Jurkat, Clone E6-1 (cell line): ENCODE results near the gene SLC44A1.

ENCODE experiments used
- DNase-seq: peaks from one replicate; pipeline ENCODE4 v3.0.0-alpha.2; 2011; ENCODE audit warnings: low read depth, low spot score
- H3K4me3 ChIP-seq: 2 replicates; pipeline ENCODE4 v1.5.1; 2011; ENCODE audit warnings: mild to moderate bottlenecking, low read length, control low read depth, moderate library complexity

The SLC44A1 gene

DNA sequence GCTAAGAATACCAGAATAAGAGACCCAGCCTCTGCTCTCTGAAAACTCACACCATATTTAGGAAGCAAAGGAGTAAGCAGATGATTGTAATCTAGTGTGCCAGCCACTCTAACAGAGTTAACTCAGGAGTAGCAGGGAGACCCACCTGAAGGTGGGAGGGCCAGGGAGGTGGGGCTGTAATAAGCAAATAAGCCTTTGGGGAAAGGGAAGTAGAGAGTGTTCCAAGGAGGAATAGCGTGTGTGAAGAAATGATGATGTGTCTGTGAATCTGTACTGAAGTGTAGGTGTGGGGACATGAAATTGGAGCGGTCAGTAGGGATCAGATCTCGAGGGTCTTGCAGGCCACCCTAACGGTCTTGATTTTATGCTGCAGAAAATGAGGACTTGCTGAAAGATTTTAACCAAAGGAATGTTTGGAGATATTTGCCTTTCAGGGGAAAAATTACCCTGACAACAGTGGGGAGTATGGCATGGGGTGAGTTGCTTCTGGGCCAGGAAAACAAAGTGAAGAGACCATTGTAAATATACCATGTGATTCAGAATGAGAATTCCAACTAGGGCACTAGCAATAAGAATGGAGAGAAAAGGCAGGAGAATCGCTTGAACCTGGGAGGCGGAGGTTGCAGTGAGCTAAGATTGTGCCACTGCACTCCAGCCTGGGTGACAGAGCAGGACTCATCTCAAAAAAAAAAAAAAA lies 159.2 kb downstream of the SLC44A1 start:
- DNase-seq: no peak
- no peak overlapping the region for H3K4me3 ChIP-seq

DNA sequence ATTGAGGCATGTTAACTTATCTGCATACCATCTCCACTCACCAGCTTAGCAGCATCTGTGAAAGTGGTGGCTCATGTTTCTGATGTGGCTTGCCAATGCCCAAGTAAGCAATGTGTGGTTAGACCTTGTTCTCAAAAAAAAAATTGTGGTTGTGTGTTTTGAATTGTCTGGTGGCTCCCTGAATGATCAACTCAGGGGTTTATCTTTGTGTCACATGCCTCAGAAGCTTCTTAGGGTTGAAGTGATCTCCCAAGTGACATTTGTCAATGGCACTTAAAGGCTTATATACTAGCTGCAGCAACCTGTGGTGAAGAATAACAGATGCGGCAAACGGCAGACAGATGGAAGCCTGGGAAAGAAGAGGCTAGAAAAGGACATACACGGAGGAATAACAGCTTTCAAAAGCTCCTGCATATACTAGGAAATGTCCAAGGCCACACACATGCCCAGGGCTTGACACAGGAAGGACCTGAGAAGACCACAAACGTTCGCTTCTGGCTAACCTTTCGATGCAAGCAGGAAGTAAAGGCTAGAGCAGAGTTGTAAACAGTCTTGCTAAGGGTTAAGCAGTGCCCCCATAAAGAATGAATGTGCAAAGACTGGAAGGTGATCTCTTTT lies 161.2 kb downstream of the SLC44A1 start:
- H3K4me3 ChIP-seq: peak overlapping the region; percentile 46
- peak; percentile 100 for DNase-seq

DNA sequence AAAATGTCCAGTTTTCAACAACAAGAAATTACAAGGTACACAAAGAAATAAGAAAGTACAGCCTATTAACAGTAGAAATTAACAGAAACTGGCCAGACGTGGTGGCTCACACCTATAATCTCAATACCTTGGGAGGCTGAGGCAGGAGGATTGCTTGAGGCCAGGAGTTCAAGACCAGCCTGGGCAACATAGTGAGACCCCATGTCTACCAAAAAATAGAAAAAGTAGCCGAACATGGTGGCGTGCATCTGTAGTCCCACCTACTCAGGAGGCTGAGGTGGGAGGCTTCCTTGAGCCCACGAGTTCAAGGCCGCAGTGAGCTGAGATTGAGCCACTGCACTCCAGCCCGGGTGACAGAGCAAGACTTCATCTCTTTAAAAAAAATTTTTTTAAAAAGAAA lies 161.9 kb downstream of the SLC44A1 start:
- DNase-seq: no peak
- H3K4me3 ChIP-seq: no peak overlapping the region

DNA sequence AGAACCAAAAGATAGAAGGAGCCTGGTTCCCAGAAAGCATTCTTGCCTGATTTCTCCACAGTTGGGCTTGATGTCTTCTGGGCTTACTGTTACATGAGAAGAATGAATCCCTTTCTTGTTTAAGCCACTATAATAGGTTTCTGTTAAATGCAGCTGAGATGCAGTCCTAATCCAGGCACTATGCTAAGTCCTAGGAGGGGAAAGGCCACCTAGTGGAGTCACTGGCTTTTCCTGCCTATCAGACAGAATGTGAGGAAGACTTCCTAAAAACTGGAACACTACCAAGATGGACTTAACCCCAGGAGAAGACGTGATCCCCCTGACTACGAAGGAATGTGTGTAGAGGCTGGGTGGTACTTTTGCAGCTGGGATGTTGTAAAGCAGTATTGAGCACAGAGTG lies 169.1 kb downstream of the SLC44A1 start:
- DNase-seq: no peak
- no peak overlapping the region for H3K4me3 ChIP-seq

DNA sequence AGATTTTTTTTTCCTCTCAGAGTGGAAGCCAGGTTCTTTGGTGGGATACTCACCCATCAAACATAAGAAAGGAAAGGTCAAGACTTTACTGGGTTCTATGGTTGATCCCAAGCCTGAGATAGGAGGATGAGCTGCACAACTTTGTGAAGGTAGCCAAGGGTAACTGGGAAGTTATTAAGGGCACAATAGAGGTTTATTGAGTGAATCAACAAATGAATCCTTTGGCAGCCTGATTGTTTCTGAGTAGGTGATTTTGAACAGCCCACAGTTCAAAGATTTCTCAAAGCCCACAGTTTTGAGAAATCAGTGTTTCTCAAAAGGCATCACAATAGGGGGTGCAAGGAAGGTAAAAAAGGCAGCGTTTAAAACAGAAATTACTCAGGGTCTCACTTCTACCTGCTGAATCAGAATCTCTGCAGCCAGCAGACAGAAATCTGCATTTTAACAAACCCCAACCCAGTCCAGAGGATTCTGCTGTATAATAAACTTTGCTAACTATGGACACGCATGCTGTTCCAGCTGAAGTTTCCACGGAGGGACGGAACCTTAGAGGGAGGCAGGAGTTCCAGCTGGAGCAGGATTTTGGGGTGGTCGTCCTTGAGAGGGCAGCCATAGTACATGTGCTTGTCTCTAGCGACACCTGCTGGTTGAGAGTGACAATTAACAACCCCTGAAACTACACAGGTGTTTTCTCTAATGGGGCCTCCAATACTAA lies 170.7 kb downstream of the SLC44A1 start:
- no peak overlapping the region for H3K4me3 ChIP-seq
- peak; percentile 71 for DNase-seq

DNA sequence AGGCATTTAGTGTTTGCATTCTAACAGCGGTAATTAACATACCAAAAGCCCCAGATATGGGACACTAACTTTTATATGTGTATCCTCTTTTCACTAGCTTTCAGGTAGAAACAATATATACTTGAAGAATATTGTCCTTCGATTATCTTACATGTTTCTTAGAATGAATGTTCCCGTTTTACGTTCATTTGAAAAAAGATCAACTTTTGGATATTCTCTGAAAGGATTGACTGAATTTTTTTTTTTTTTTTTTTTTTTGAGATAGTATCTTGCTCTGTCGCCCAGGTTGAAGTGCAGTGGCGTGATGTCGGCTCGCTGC lies 171.2 kb downstream of the SLC44A1 start:
- H3K4me3 ChIP-seq: no peak overlapping the region
- no peak for DNase-seq

DNA sequence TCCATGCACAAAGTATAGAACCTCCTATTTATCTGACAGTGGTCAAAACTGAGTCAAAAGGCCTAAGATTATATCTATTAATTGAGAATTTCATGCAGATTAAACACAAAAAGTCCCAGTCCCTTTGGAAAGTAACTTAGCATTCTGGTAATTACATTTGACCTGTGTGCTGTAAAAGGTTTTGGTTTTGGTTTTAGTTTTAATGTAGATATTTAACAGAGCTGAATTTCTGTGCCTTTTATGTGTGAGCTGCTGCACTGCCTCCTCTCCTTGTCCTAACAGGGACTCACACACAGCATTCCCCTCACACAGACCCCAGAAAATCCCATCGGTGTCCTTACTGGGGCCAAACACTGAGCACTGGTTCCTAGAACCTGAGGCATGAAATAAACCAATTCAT lies 172.4 kb downstream of the SLC44A1 start:
- DNase-seq: no peak
- no peak overlapping the region for H3K4me3 ChIP-seq

DNA sequence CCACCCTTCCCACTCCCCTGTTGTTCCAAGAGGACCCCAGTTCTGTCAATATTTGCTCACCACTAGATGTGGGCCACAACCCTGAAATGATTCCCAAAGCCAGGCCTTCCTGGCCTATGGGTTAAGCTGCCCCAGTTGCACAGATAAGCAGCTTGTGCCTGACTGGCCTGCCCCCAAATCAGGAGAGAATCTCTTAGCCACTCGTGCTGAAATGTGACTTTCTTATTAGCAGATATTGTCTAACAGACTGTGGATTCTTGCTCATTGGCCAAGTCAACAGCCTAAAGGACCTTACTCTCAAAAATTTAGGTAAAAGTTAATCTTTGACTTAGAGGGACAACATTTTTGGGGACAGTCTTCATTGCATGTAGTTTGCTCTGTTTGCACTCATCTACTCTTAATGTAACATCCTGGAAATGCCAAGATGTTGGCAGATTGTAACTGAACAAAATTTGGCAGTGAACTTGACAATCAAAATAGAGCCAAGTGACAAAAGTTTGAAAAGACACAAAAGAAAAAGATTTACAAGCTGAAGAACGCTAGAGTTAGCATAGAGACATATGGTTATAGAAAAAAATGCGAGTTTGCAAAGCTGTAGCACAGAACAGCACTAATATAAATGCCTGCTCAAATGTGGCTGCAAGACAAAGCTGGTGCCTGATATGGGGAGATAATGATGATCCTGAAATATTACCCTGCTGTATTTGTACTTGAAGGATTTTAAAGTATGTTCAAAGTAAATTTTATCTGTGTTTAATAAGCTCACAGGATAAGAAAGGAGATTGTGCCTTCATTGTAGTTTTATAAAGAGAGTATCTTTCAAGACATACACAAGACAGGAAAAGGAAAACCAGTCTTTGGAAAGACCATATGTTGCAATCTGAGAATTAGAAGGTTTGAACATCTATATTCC lies 174.4 kb downstream of the SLC44A1 start:
- no peak for DNase-seq
- H3K4me3 ChIP-seq: no peak overlapping the region

DNA sequence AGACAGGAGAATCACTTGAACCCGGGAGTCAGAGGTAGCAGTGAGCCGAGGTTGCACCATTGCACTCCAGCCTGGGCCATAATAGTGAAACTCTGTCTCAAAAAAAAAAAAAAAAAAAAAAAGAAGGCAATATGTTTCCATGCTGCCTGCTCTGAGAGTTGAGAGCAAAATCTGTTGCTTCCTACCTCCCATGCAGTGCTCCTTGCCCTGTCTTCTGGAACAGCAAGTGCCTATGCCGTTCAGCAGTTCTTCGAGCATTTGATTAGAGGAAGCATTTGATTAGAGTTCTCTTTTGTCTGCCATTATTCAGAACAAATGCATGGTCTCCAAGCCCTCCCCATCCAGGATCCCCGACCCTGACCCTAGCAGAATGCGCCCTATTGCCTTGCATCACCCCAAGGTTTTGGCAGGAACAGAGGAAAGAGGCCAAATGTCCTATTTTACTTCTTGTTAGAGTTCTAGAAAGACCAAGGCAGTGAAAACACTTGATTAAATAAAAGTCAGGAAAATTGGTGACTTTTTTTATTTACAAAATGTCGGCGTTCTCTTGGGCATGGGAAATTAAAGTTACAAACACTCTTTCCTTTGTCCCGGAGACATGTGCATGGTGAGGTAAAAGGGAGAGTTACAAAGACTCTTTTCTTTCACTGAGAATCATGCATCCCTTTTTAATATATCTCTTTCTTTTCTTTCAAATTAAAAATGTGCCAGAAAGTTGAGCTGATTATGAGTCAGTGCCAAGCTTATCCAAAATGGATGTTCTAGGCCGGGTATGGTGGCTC lies 175.6 kb downstream of the SLC44A1 start:
- H3K4me3 ChIP-seq: no peak overlapping the region
- DNase-seq: no peak

DNA sequence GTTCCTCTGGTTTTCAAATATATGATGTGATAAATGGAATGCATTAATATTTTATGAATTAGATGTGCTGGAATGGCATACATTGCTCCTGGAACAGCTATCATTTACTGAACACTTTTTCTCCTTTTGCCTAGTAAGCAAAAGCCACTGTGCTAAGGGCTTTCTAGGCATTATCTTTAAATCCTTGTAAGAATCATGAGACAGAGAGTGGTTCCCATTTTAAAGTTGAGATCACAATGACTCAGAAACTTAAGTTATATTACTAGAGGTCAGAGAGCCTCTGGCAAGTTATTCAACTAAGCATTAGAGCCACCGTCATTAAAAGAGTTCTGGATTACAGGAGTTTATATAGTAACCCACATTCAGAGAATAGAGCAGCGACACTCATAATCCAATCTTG lies 176.7 kb downstream of the SLC44A1 start:
- no peak for DNase-seq
- H3K4me3 ChIP-seq: no peak overlapping the region

DNA sequence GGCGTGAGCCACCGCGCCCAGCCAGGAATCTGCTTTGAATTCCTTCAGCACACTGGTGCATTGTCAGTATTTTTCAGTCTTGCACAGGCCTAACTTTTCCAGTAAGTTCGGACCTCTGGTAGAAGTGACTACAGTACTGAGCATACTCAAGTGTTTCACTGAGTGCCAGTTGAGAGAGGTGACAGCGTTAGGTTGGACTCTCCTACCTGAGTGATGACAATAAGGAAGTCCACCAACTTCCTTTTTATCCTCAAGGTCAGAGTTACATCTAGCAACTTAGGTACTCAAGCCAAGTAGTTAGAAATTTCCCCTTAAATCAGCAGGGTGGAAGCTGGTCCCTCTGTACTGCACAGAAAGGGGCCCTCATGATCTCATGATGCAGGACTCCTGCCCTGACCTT lies 177.4 kb downstream of the SLC44A1 start:
- no peak for DNase-seq
- H3K4me3 ChIP-seq: no peak overlapping the region

DNA sequence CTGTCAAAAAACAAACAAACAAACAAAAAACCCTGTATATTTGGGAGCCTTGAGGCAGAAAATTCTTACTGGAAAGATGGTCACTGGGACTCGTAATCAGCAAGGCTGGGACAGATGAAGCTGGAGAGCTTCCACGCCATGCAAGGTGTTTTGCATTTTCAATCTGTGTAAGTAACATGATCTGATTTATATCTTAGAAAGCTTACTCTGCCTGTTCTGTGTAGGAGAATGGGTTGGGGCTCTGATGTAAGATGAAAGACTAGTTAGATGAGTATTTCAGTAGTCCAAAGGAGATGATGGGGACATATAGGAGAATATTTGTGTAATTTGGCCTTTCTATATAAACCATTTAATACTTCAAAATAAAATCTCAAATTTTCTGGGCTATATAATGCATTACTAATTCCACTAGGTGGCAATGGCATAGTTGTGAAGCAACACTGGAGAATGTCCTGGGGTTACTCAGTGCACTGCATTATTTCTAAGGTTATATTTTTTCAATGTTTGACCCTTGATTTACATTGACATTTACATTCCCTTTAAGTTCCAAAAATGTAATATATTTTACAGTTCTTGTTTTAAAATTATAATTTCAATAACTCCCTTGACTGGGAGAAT lies 181.5 kb downstream of the SLC44A1 start:
- no peak for DNase-seq

DNA sequence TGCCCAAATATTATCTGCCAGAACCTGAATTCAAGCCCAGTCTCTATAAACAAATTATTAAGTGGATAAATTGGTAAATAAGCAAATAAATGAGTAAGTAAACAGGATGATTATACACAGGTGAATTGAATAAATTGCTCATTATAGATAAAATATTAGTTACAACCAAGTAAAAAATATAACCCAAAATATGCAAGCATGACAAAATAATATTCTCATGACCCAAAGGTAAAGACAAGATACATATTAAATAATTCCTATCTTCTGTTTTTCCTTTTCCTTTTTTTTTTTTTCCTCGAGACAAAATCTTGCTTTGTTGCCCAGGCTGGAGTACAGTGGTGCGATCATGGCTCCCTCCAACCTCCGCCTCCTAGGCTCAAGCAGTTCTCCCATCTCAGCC lies 182.2 kb downstream of the SLC44A1 start:
- no peak for DNase-seq

More for the DNA sequence above, 181.5 kb downstream of the SLC44A1 start:
- no peak overlapping the region for H3K4me3 ChIP-seq

DNA sequence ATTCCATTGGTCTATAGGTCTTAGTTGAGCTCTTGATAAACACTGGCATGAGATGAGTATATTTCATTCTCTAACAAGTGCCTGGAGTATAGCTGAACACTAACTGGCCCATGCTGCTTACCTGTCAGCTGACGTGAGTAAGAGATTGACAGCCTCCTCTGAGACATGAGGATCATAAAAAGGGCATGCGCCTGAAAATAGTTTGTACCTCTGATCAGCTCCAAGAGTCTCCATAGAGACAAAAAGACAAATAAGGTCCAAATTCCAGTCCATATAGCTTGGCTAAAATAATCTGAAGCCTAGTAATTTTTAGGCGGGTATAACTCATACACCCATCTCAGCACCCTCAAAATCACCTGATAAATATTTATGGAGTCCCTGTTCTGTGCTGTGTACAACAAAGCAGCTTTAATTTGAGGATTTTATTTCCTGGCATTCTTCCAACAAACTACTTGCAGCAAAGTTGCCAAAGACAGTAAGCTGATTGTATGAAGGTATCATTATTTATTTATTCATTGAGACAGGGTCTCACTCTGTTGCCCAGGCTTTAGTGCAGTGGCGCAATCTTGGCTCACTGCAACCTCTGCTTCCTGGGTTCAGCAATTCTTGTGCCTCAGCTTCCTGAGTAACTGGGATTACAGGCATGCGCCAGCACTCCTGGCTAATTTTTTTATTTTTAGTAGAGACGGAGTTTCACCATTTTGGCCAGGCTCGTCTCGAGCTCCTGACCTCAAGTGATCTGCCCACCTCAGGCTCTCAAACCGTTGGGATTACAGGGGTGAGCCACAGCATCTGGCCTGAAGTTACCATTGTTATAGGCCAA lies 187.2 kb downstream of the SLC44A1 start:
- no peak for DNase-seq
- H3K4me3 ChIP-seq: no peak overlapping the region

More for the DNA sequence above, 182.2 kb downstream of the SLC44A1 start:
- no peak overlapping the region for H3K4me3 ChIP-seq

DNA sequence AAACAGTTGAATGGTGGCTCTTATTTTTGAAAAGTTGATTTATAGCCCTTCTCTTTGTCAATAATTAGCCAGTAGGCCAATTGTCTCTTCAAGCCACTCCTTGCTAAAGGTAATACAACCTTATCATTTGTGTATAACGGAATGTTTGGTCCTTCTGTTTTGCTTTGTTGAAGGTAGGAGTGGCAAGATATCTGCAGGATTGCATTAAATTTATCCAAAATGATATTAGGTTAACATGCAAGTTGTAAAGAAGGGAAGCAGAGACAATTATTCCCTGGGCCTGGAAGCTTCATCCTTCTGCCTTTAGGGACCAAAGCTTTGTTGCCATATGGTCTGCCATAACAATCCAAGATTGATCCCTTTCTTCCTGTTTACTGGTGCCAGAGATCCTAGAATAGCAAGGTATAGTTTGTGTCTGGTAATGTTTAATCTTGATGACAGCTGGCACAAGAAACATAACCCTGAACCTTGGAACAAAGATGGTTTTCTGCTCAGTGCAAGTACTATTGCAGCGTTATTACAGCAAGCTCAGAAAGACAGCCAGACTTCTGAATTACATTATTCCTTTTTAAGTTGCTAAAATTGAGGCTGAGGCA lies 187.9 kb downstream of the SLC44A1 start:
- H3K4me3 ChIP-seq: no peak overlapping the region
- no peak for DNase-seq

DNA sequence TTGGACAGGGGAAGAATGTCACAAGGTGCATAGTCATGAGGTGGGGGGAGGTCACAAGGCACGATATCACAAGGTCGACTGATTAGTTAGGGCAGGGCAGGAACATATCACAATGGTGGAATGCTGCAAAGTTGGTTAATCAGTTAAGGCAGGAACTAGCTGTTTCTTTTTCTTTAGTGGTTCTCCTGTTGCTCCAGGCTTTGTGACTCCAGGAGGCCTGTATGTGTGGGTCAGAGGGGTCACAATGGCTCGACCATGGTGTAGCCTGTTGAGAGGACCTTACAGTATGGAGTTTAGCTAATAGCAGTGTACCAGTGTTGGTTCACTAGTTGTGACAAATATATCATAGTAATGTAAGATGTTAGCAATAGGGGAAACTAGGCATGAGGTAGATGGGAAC lies 191.0 kb downstream of the SLC44A1 start:
- no peak overlapping the region for H3K4me3 ChIP-seq
- DNase-seq: no peak

DNA sequence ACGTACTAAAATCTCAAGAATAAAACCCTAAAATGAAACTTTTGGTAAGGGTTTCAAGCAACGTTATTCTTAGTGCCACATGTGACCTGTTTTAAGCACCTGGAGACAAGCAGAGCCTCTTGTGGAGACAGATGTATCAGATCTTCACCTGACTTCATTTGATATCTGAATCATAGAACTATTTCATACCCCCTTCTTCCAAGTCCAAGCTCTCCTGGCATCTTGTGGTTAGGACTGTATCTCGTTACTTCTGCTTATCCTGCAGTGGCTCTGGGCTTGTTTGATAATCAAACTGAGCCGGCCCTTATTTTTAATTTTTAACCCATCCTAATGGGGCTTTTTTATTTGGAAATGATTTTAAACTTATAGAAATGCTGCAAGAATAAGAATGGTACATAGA lies 192.3 kb downstream of the SLC44A1 start:
- H3K4me3 ChIP-seq: no peak overlapping the region
- no peak for DNase-seq
